HG02571 (cell line): ENCODE data around the gene ADAMTS6.

Experiments used
- ATAC-seq: cut with Tn5 transposase; IDR thresholded peaks from one replicate; pipeline ENCODE4 v1.9.1; 2021; ENCODE audit warnings: mild to moderate bottlenecking, moderate library complexity; ENCODE audit not compliant: unreplicated experiment

ADAMTS6 gene

GRCh38 chr5:65296067-65296466 lies 185.7 kb downstream of the ADAMTS6 start:
- no peak for ATAC-seq

- no peak for ATAC-seq
These were observed 189.5 kb downstream of the ADAMTS6 start for GRCh38 chr5:65292196-65292595.

- no peak for ATAC-seq
These were observed 191.0 kb downstream of the ADAMTS6 start for GRCh38 chr5:65290677-65291076.

DNA sequence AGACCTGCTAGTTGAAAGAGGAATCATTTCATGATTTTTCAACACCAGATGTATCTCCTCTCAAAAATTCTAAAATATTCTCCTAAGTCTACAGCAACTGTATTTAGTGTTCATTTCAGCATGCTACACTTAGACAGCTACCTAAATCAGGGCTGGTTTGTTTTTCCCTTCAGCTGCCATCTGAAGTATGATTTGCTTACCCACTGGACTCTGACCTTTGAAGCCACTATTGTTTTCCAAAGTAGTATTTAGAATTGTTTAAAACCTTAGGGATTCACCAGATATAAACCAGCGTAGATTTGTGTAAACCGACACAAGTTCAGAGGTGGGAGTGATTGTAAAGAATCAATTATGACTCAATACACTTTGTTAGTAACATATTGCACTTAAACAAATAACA lies 193.1 kb downstream of the ADAMTS6 start:
- no peak for ATAC-seq

DNA sequence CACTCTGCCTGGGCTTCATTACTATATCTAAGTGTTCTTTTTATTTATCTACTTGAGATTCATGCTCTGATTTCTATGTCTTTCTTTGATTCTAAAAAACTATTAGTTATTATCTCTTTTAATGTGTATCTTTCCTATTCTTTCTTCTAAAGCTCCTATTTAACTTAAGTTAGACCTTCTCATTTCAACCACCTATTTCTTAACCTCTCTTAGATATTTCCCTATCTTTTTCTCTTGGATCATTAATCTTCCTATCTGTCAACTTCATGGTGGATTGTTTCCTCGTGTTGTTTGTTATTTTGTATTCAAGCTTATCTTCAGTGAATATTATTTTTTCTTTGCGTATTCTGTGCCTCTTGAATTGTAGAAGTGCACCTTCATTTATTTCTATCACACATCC lies 202.1 kb downstream of the ADAMTS6 start:
- no peak for ATAC-seq

- ATAC-seq: no peak
These were observed 205.4 kb downstream of the ADAMTS6 start for GRCh38 chr5:65276178-65276890.

DNA sequence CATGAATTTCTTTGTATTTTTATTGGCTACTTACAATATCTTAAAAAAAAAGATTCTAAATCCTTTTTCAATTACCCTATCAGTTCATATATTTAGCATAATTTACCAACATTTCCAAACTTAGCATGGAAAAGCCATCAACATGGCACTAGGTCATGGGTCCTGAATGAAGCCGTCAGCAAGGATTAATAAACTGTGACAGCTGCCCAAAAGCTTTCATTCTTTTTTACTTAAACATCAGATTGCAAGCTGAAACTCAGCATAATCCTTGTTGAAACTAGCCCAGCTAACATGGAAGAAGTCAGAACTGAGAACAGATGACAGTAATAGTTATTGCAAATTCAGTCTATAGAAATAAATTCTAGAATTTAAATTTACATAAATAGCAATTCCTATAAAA lies 209.8 kb downstream of the ADAMTS6 start:
- no peak for ATAC-seq

DNA sequence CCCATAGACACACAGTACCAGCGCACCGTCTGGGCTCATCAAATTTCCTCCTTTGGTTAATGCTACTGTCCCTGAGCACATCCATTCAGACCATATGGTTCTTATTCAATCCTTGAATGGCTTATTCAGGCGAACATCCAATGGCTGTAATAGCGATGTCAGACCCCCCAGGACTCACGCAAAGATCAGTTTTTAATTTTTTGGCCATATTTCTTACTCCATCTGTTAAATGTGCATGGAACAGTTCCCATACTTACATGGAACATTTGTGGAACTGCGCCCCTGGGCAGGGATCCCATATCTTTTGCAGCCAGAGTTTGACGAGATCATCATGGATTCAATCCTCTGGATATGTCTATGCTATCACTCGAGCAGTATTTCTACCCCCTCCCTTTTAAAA lies 213.2 kb downstream of the ADAMTS6 start:
- ATAC-seq: no peak

DNA sequence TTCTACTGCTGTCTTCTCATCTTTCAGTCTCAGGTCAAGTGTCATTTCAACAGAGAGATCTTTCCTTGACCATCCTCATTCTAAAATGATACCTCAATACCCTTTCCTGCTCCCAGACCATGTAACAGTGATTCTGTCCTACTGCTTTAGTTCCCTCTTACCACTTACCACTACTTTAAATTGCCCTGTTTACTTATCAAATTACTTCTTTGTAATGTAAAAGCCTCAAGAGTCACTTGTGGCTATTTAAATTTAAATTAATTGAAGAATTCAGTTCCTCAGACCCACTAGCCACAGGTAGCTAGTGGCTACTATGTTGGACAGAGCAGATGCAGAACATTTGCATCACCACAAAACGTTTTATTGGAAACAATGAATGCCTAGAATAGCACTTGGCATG lies 217.3 kb downstream of the ADAMTS6 start:
- no peak for ATAC-seq

GRCh38 chr5:65263321-65263720 lies 218.4 kb downstream of the ADAMTS6 start:
- ATAC-seq: no peak

- ATAC-seq: no peak
These were observed 219.1 kb downstream of the ADAMTS6 start for GRCh38 chr5:65262649-65263059.

DNA sequence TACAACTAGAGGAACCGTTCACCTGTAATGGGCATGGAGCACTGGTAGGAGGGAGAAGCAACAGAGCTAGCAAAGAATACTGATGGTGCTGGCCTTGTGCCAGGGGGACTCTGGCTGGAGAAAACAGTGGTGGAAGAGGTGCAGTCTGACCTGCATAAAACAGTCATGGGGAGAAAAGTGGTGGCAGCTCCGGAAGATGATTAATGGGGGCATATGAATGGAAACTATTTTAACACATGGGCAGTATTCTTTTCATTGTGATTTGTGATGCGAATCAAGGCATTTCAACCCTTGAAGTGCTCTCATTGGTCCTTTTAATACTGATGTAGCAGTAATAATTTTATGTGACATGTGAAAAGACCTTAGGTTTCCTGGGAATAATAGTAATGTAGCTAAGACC lies 219.6 kb downstream of the ADAMTS6 start:
- ATAC-seq: no peak

DNA sequence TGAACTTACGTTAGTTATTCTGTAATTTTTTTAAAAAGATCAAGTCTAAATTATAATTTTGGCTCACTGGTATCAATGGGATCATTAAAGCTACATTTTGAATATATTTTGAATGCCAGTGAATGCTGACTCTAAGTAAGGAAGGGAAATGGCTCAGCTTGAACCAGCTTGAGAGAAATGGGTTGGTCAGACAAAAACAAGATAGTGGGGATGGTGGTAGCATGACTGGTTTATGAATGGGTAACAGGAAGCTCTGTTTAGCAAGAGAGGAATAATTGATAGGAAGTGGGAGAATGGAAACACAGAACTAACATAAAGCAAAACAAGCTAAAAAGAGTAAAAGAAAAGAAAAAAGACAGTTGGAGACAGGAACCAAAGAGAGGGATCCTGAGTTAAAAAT lies 220.2 kb downstream of the ADAMTS6 start:
- no peak for ATAC-seq

DNA sequence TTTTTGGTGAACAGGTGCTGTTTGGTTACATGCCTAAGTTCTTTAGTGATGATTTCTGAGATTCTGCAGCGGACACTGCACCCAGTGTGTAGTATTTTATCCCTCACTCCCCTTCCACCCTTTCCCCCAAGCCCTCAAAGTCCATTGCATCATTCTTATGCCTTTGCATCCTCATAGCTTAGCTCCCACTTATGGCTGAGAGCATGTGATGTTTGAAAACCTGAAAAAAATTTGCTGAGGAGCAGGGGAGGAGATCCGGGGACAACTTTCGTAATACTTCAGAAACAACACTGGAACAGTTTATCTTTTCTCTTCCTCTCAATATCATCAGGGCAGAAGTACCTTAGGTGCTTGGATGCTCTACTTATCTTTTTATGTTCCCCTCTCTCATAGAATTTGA lies 226.4 kb downstream of the ADAMTS6 start:
- ATAC-seq: no peak

- ATAC-seq: no peak
These were observed 228.7 kb downstream of the ADAMTS6 start for GRCh38 chr5:65252977-65253376.

GRCh38 chr5:65248896-65249295 lies 232.8 kb downstream of the ADAMTS6 start:
- no peak for ATAC-seq

GRCh38 chr5:65247594-65247993 lies 234.1 kb downstream of the ADAMTS6 start:
- ATAC-seq: no peak

GRCh38 chr5:65246741-65247140 lies 235.0 kb downstream of the ADAMTS6 start:
- ATAC-seq: no peak

DNA sequence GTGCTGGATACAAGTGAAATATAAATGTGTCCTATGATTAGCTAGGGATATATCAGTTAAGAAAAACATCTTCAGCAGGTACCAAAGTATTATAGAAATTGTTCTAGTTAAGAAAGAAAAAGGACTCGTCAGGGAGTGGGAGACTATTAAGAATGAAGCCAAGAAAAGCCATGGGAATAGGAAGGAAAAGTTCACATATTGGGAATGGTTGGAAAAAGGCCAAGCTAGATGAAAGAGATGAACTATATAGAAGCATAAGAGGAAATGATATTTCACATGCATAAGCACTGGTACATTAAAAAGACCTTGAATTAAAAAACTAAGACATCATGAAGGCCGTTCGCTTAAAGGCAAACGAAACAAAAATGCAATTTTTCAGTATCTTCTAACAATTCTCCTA lies 237.7 kb downstream of the ADAMTS6 start:
- no peak for ATAC-seq

GRCh38 chr5:65243161-65243560 lies 238.6 kb downstream of the ADAMTS6 start:
- no peak for ATAC-seq

- no peak for ATAC-seq
These were observed 251.9 kb downstream of the ADAMTS6 start for GRCh38 chr5:65229841-65230240.

GRCh38 chr5:65213921-65214525 lies 267.7 kb downstream of the ADAMTS6 start:
- no peak for ATAC-seq

DNA sequence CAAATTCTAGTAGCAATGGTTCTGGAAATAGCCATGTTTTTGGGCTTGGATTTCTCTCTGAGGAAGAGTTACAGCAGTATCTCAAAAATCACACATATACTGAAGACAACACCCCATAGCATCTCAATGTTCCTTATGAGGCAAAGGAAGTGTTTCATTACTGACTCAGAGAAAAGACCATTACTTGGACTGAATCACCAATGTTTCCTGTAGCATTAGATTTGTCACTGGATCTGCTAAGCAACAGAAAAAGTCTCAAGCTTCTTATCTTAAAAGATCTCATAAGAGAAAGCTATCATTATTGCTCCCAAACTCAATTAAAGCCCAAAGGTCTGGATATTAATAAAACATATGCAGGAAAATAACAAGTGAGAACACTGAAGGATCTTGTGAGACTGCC lies 272.4 kb downstream of the ADAMTS6 start:
- ATAC-seq: no peak
